ENCODE data around the gene TACSTD2.

The TACSTD2 gene

GRCh38 chr1:58581641-58582040 is 4.6 kb upstream of the TACSTD2 start:
- Histone ChIP-seq H3K27me3 (ENCODE audit: insufficient read depth, poor library complexity, severe bottlenecking) (peaks cover 2% of the 10 kb centered on the region), H3K27ac (replicated peaks) (no peak overlapping the region), H3K4me3 (replicated peaks; ENCODE audit: insufficient read depth, low read length) (no peak overlapping the region)
- TF ChIP-seq SPI1 (IDR thresholded peaks at IDR 0.05; ENCODE audit: borderline replicate concordance, low read depth) (no peak), GABPA (IDR thresholded peaks at IDR 0.05; ENCODE audit: low read depth) (no peak), POLR2AphosphoS5 (IDR thresholded peaks at IDR 0.05; ENCODE audit: low read depth) (no peak), CTCF (IDR thresholded peaks at IDR 0.05; ENCODE audit: insufficient read depth, low read length) (no peak), REST (IDR thresholded peaks at IDR 0.05; ENCODE audit: insufficient replicate concordance, low read depth) (no peak)
- no peak for DNase-seq (ENCODE audit: low read depth in 1 of 2, low spot score in 1 of 2)

GRCh38 chr1:58580186-58580585 is 3.1 kb upstream of the TACSTD2 start:
- no peak overlapping the region for H3K4me3 ChIP-seq (replicated peaks; ENCODE audit: insufficient read depth, low read length)
- DNase-seq (ENCODE audit: low read depth in 1 of 2, low spot score in 1 of 2), result no peak
- TF ChIP-seq POLR2AphosphoS5 (IDR thresholded peaks at IDR 0.05; ENCODE audit: low read depth) (no peak), SPI1 (IDR thresholded peaks at IDR 0.05; ENCODE audit: borderline replicate concordance, low read depth) (no peak), GABPA (IDR thresholded peaks at IDR 0.05; ENCODE audit: low read depth) (no peak), CTCF (IDR thresholded peaks at IDR 0.05; ENCODE audit: insufficient read depth, low read length) (no peak), REST (IDR thresholded peaks at IDR 0.05; ENCODE audit: insufficient replicate concordance, low read depth) (no peak)
- H3K27me3 ChIP-seq (ENCODE audit: insufficient read depth, poor library complexity, severe bottlenecking), result peaks cover 7% of the 10 kb centered on the region
- H3K27ac ChIP-seq (replicated peaks), result no peak overlapping the region

GRCh38 chr1:58577654-58578030 is 590 bp upstream of the TACSTD2 start:
- H3K27ac ChIP-seq (replicated peaks), result no peak overlapping the region
- no peak overlapping the region for H3K4me3 ChIP-seq (replicated peaks; ENCODE audit: insufficient read depth, low read length)
- H3K27me3 ChIP-seq (ENCODE audit: insufficient read depth, poor library complexity, severe bottlenecking), result peaks cover 7% of the 10 kb centered on the region
- no peak for DNase-seq (ENCODE audit: low read depth in 1 of 2, low spot score in 1 of 2)
- no peak for TF ChIP-seq POLR2AphosphoS5 (IDR thresholded peaks at IDR 0.05; ENCODE audit: low read depth)

- TF ChIP-seq GABPA (IDR thresholded peaks at IDR 0.05; ENCODE audit: low read depth), result no peak
- Histone ChIP-seq H3K27ac (replicated peaks) (no peak overlapping the region), H3K4me3 (replicated peaks; ENCODE audit: insufficient read depth, low read length) (no peak overlapping the region), H3K27me3 (ENCODE audit: insufficient read depth, poor library complexity, severe bottlenecking) (peaks cover 7% of the 10 kb centered on the region)
- DNase-seq (ENCODE audit: low read depth in 1 of 2, low spot score in 1 of 2), result no peak
Observed at GRCh38 chr1:58576325-58576726, 726 bp downstream of the TACSTD2 start.

- H3K27me3 ChIP-seq (ENCODE audit: insufficient read depth, poor library complexity, severe bottlenecking), result peaks cover 7% of the 10 kb centered on the region
- DNase-seq (ENCODE audit: low read depth in 1 of 2, low spot score in 1 of 2), result no peak
- no peak overlapping the region for H3K4me3 ChIP-seq (replicated peaks; ENCODE audit: insufficient read depth, low read length)
- TF ChIP-seq CTCF (IDR thresholded peaks at IDR 0.05; ENCODE audit: insufficient read depth, low read length), result no peak
- TF ChIP-seq GABPA (IDR thresholded peaks at IDR 0.05; ENCODE audit: low read depth), result no peak
- no peak for TF ChIP-seq SPI1 (IDR thresholded peaks at IDR 0.05; ENCODE audit: borderline replicate concordance, low read depth)
- no peak for TF ChIP-seq REST (IDR thresholded peaks at IDR 0.05; ENCODE audit: insufficient replicate concordance, low read depth)
- TF ChIP-seq POLR2AphosphoS5 (IDR thresholded peaks at IDR 0.05; ENCODE audit: low read depth), result no peak
- H3K27ac ChIP-seq (replicated peaks), result peak overlapping the region; percentile 41
Observed at GRCh38 chr1:58575551-58576324, 1.3 kb downstream of the TACSTD2 start.
